Islet precursor cell (in vitro differentiated cells): ENCODE results near the gene ODAD4.
A peak's percentile ranks its signal among the peaks of the same experiment; 100 is the strongest.
"Not testable (repeated sequence)": the region's sequence is repeated elsewhere in the genome, so short reads cannot be mapped to it uniquely, and the experiment has no call there.

Source experiments
- DNase-seq: peaks from one replicate; pipeline ENCODE4 v3.0.0-alpha.2; 2018

Gene ODAD4

GRCh38 chr17:41914358-41914766, 16.1 kb upstream of the ODAD4 start:
- no peak for DNase-seq

- DNase-seq, result no peak
These were observed 15.4 kb upstream of the ODAD4 start for GRCh38 chr17:41915020-41915419.

- peak; percentile 67 for DNase-seq
These were observed 14.9 kb upstream of the ODAD4 start for GRCh38 chr17:41915566-41915965.

- no peak for DNase-seq
These were observed 13.2 kb upstream of the ODAD4 start for GRCh38 chr17:41917192-41917591.

- DNase-seq, result no peak
These were observed 12.6 kb upstream of the ODAD4 start for GRCh38 chr17:41917679-41918313.

GRCh38 chr17:41918314-41919164, 11.9 kb upstream of the ODAD4 start, which contains the start of gene ACLY:
Gene ACLY, minus strand, starts transcription at chr17:41918951. Its CDS starts 5,078 bp downstream, at chr17:41913873.
- peak; percentile 100 for DNase-seq

- DNase-seq, result peak; percentile 96
These were observed 11.1 kb upstream of the ODAD4 start for GRCh38 chr17:41919165-41919817.

GRCh38 chr17:41919840-41920579, 10.4 kb upstream of the ODAD4 start:
- peak; percentile 77 for DNase-seq

GRCh38 chr17:41920580-41920955, 9.8 kb upstream of the ODAD4 start:
- DNase-seq, result no peak

- no peak for DNase-seq
These were observed 4.3 kb upstream of the ODAD4 start for GRCh38 chr17:41925991-41926590.

GRCh38 chr17:41928693-41929251, 1.6 kb upstream of the ODAD4 start:
- DNase-seq, result no peak

GRCh38 chr17:41930833-41931156, 378 bp downstream of the ODAD4 start:
- DNase-seq, result not testable (repeated sequence)

- DNase-seq, result not testable (repeated sequence)
These were observed 1.3 kb downstream of the ODAD4 start for GRCh38 chr17:41931715-41932114.

- no peak for DNase-seq
These were observed 2.5 kb downstream of the ODAD4 start for GRCh38 chr17:41932816-41933389.

GRCh38 chr17:41935641-41936040, 5.2 kb downstream of the ODAD4 start:
- no peak for DNase-seq

GRCh38 chr17:41937970-41938954, 7.8 kb downstream of the ODAD4 start:
- no peak for DNase-seq

GRCh38 chr17:41939044-41939692, 8.8 kb downstream of the ODAD4 start:
- no peak for DNase-seq

- DNase-seq, result no peak
These were observed 9.3 kb downstream of the ODAD4 start for GRCh38 chr17:41939693-41940090.

- peak; percentile 62 for DNase-seq
These were observed 10.8 kb downstream of the ODAD4 start for GRCh38 chr17:41941168-41941567.
